Stimulated activated CD4-positive, alpha-beta T cell treated with anti-CD3 and anti-CD28 coated beads, Interleukin-1b, Interleukin-23, amount 100 ng/mL, for 48 hours (primary cell): ENCODE measurements around the gene RUFY4.

Source experiments
- DNase-seq: peaks from one replicate; pipeline ENCODE4 v3.0.0-alpha.2; 2020

The RUFY4 gene

DNA sequence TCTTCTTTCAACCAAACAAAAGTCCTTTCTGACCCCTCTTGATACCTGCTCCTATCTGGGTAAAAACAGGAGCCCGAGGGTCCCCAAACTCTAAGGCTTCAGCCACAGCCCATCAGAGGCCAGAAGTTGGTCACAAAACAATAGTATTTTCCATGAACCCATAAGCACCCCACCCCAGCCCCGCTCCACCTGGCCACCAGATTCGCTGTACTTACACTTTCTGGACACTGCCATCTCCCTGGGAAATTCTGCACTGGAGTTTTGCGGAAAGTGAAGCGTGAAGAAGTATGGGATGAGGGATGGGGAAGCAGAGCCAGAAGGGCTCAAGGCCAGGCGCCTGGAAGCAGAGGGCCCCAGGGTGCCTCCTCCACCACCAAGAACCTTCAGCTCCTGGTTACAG, 5.2 kb upstream of the RUFY4 start:
- no peak for DNase-seq

DNA sequence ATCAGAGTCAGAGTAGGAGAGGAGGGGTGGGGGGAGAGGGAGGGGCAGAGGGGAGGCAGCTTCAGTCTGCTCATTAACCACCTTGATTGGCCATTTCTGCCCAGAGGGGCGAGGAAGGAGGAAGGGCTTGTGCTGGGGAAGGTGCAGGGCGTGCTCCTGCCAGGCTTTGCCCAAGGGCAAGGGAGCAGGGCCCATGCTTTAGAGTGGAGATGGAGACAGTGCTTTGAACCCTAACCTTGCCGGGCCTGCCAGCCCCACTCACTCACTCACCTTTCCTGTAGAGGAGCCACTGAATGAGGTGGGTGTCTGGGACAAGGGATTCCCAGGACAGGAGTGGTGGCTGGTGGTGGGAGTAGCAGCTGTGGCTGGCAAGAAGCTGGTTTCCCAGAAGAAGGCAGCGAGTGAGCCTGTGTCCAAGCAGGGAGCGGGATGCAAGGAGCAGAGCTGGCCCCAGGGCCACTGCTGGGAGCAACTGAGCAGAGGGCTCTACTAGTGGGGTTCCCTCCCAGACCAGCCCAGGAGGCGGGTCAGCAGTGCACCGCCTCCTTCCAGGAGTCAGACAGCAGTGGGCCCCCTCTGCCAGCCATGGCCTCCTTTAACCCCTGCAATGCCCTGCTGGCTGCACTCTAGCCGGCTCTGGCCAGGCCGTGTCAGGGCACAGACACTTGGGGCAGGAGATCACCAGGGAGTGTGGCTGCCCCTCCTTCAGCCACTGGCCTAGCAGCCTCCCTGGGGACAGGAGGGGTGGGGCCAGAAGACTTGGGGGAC, 3.6 kb upstream of the RUFY4 start:
- DNase-seq, result no peak

DNA sequence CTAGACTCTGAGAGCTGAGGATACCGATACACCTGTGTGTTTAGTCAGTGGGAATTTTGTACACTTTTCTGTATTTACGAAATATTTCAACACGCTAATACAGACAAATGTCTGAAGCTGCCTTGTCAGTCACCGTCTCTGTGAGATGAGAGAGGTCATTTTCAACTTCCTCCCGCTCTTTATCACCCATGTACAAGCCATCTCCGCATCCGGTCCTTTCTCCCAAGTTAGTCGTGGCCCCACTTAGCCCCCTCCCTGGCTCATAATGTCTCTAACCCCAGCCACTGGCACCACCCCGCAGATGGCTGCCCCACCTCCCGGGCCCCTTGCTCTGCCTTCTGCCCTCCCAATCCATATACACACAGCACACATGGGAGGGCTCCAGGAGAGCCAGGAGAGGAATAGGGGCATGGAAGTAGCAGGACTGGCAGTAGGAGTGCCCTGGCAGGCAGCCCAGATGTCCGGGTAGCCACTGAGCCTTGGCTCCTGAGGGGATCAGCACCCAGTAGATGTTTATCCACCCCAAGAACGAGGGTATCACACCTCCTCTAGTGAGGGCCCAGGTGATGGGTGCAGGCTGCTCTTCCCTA, 2.0 kb upstream of the RUFY4 start:
- no peak for DNase-seq

DNA sequence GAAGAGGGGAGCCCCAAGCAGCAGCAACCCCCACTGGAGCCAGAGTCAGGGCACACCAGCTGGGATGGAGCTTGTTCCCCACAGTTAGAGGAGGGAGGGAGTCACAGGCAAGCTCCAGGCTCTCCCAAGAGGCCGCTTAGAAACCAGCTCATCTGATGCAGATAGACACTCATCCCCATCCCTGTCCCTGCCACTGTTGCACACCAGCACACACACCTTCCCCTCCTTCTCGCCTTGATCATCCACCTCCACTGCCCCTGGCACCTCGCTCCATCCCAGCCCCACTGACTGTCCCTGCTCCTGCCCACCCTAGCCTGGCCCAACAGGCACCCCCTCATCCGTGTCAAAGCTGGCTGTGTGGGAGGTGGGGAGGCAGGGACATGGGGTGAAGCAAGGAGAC, 1.5 kb upstream of the RUFY4 start:
- no peak for DNase-seq

DNA sequence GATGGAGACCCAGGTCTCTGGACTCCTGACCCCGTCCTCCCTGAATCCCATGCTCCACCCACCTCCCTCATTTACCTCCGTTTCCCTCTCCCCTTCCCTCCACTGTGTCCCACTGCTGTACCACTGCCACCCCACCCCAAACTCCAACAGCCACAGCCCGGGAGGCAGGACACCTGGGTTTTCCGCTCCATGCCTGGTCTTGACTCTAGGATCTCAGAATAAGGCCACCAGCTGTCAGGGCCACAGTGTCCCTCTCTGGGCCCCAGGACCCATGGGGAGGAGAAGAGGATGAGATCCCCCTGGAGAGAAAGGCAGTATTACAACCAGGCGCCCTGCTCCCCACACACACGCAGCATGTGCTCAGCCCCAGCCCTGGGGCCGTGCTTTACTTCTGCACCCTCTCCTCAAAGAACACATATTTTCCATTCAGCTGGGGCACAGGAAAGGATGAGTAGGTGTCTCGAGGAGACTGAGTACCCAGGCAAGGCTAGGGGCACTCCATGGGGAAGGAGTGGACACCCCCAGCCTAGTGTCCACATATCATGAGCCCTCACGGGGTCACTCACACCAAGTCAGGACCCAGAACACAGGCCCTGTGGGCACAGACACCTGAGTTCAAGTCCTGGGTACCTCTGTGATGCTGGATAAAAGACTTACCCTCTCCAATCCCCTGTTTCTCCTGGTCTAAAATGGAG, 700 bp downstream of the RUFY4 start:
- DNase-seq, result no peak

DNA sequence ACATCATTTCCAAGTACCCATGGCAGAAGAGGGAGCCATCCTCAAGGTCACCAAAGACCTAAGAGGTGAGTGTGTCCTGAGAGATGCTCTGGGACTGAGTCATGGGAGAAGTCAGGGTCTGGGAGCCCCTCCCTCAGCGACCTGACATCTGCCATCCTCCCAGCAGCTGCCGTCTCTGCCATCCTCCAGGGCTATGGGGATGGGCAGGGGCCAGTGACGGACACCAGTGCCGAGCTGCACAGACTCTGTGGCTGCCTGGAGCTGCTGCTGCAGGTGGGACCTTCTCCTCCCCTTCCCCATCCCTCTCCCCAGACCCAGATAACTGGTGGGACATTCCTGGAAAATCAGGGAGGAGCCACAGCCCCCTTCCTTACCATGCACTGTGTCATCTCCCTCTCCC, 1.5 kb downstream of the RUFY4 start:
- no peak for DNase-seq

DNA sequence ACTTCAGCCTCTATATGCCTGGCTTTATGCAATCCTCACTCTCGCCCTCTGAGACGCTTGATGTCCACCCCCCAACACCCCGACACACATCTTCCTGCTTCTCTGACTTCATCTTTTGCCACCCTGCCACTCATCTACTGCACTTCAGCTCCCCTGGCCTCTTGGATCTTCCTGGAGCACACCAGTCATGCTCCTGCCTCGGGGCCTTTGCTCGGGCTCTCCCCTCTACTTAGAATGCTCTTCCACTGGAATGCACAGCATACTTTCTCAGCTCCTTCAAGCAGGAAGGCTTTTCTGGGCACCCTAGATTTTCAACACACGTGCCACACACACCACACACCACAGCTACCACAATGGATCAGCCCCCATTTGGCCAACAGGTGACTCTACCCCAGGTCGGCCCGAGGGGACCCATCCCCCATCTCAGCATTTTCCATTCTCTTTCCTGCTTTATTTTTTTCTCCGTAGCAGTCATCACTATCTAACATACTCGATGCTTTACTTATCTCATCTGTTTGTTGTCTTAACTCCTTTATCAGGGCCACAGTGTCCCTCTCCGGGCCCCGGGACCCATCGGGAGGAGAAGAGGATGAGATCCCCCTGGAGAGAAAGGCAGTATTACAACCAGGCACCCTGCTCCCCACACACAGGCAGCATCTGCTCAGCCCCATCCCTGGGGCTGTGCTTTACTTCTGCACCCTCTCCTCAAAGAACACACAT, 2.3 kb downstream of the RUFY4 start:
- DNase-seq, result no peak

DNA sequence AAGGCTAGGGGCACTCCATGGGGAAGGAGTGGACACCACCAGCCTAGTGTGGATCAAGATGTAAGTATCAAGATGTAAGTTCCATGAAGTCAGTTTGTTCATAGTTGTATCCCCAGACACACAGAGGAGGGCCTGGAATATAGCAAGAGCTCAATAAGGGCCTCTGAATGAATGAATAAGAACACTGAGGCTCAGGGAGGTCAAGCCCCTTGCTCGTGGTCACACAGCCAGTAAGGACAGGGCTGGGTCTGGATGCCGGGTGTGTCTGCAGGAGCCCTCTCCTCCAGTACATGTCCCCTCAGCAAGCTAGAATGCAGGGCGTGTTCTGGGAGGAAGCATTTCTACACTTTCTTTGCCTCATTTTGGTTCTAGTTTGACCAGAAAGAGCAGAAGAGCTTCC, 2.9 kb downstream of the RUFY4 start:
- no peak for DNase-seq

DNA sequence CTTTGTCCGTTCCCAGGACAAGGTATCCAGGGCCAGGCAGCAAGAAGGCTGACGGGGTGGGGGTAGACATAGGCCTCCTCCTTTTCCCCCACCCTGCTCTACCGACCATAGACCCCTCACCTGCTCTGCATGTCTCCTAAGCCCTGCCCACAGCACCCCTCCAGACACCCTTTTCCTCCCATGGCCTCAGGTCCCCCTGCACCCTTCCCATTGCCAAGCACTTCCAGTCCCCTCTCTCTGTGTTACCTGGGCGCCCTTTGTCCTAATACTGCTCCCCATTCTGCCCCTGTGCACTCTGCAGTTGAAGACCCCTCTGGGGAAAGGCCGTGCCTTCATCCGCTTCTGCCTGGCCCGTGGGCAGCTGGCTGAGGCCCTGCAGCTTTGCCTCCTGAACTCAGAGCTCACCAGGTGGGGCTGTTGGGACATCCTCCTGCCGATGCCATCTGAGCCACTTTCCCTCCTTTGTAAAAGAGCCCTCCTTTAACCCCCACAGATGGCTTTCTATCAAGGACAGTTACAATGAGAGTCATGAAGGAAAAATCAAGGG, 3.5 kb downstream of the RUFY4 start:
- no peak for DNase-seq

DNA sequence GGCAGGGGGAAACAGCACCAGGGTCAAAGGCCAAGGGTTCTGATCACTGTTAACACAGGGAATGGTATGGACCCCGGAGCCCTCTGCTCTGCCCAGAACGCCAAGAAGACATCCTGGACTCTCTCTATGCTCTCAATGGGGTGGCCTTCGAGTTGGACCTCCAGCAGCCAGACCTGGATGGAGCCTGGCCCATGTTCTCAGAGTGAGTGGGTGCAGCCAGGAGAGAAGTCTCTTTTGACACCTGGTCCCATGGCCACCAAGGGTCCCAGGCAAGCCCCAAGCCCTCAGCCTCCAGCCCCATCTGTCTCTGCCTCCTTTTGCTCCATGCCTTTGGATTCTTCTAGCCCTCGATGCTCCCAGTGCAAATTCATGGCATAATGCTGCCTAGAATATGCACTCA, 4.1 kb downstream of the RUFY4 start:
- DNase-seq, result no peak

DNA sequence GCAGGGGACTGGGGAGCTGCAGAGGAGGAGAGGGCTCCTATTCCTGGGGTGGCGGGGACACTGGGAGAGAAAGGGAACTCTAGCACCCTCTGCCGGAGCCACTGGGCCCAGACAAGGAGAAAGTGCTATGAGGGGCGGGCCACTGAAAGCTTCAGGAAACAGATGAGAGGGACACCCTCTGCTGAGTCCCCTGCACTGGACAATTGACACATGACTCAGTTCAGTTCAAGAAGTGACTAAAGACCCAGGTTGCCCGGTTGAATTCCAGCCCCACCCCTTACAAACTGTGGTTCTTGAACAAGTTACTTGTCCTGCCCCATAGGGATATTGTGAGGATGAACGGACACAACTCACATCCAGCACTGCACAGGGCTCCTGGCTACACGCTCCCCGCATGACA, 5.0 kb downstream of the RUFY4 start:
- peak; percentile 14 for DNase-seq

DNA sequence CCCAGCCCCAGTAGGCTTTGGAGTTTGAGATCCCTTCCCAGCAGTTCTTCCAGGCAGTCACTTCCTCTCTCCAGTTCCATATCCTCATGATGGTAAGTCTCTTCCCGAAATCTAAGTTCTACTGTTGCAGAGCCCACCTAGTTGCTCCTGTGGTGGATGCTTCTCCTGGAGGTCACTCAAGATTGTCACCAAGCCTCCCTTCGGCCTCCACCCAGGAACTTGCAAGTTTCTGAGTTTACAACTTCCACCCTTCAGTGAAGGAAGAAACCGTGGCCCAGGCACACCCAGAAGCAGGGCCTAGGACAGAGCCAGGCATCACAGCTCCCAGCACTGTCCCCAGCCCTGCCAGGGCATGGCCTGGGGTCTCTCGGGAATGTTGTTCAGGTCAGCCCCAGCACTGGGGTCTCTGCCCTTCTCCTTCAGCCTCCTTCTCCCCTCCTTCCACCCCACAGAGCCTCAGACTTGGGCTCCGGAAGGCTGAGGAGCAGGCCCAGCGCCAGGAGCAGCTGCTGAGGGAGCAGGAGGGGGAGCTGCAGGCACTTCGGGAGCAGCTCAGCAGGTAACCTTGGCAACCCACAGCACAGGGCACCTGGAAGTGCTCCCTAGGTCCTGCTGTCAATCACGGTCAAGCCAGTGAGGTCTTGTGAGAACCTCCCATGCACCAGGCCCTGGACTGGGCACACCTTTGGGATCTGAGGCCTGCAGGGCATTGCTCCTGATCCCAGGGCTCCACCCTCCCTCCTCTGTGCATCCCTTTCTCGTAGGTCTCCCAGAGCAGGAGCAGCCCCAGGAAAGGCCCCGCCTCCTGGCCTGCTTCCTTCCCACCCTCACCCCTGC, 7.1 kb downstream of the RUFY4 start:
- DNase-seq, result no peak

DNA sequence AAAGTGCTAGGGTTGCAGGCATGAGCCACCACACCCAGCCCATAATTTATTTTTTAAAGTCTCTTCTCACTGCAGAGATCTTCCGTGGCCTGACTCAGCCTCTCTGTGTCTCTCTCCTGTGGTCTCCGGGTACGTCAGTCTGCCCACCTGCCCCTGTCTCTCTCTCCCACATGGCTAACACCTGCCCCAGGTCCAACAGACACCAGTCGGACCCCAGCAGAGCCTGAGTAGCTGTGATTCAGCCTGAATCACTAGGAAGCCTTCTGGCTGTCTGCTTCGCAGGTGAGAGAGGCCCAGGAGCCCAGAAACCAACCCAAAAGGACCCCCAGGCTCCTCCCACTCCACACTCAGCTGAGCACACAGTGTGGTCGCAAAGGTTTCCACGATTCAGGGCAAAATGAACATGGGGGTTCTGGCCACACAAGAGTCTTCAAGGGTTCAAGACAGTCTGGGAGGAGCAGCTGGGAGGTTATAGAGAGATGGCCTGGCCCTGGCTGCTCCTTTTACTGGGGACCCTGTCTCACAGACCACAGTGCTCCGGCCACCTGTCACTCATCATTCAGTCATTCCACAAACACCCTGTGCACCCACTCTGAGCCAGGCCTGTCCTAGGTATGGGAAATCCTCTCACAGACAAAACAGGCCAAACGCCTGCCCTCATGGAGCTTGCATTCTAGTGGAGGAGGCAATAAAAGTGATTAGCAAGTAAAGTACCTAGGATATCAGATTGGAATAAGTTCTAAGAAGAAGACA, 8.6 kb downstream of the RUFY4 start:
- DNase-seq, result no peak

DNA sequence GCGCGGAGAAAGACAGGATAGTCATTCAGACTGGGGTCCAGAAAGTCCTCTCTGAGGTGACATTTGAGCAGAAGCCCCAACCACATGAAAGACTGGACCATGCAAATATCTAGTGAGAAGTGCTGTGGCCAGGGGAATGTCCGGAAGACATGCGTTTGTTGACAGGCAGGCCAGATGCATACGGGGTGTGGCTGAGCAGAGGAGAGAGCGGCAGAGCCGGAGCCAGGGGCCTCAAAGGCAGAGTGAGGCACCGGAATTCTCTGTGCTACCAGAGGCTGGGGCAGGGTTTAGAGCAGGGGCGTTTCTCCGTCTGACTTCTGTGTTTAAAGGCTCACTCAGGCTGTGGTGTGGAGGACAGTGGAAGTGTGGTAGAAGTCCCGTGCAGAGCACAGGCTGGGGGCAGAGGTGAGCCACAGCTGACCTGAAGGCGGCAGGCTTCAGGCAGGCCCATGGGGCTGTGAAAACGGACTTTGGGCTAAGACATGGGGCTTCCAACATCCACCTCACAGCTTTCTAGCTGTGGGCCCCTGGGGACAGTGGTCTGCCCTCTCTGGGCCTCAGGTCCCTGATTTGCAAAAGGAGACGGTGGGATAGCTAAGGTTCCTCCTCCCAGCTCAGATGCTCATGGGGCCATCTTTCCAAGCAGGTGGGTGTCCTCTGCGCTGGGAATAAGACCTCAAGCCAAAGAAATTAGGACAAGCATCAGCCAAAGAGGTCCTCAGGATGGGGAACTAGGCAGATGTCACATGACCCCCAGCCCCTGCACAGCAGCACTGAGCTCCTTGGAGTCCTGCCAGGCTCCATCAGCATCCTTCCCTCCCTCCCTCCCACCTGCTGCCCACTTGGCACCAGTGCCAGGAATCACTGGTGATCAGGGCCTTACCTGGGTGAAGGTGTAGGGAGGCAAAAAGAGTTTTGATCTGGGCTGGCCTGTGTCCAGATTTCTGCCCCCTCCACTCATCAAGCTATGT, 11.2 kb downstream of the RUFY4 start:
- DNase-seq, result no peak

DNA sequence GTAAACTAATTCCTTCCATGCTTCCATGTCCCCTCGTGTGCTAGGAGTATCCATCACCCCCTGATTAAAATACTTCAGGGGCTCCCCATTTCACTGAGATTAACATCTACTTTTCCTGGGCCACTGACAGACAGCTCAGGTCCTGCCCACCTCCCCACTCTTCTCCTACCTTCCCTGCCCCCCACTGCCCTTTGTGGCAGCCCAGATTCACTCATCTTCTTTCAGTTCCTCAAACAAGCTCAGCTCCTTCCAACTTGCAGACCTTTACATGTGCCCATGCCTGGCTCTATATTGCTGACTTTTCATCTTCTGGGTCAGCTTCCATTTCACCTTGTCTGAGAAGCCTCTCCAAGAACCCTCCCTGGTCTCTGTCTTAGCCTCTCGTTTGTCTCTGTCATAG, 12.0 kb downstream of the RUFY4 start:
- no peak for DNase-seq

DNA sequence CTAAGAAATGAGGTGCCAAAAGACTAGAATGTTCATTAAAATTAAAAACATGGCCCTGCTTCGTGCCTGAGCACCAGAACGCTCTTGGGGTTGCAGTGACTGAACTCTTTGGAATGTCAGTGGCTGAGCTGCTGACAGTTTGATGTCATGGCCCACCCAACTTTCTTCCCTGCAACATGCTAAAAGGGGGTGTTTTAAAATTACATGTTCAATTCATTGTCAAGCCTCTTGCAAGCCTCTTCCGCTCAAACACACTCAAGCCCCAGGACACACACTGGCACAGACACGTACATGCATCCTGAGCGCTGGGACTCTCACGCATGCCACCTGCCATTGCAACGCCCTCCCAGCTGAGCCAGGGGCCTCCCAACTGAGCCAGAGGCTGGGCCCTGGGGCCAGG, 12.6 kb downstream of the RUFY4 start:
- DNase-seq, result no peak

DNA sequence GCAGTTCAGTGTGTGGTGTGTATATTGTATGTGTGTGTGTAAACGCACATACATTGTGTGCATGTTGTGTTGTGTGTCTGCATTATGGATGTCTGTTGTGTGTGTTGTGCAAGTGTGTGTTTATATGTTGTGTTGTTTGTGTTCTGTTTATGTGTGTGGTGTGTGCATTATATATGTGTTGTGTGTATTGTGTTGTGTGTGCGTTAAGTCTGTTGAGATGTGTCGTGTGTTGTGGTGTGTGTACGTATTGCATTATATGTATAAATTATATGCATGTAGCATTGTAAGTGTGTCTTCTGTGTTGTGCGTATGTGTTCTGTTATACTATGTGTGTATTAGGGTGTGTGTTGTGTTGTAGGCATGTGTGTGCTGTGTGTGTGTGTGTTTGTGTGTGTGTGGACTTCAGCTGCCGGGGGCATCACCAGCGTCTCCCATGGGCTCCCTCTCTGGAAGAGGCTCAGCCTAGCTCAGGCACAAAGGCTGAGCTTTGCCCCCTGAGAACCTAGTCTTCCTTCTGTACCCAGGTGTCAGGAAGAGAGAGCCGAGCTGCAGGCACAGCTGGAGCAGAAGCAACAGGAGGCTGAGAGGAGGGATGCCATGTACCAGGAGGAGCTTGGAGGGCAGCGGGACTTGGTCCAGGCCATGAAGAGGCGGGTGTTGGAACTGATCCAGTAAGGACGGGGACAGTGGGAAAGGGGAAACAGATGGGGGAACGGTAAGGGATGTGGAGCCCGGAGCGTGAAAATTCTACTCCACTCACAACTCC, 13.7 kb downstream of the RUFY4 start:
- DNase-seq, result no peak

DNA sequence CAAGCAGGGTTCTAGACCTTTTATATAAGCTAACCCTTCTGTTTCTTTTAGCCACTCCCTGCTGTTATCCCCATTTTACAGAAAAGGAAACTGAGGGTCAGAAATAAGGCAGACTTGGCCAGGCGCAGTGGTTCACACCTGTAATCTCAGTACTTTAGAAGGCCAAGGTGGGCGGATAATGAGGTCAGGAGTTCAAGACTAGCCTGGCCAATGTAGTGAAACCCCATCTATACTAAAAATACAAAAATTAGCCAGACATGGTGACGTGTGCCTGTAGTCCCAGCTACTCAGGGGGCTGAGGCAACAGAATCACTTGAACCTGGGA, 14.3 kb downstream of the RUFY4 start:
- no peak for DNase-seq

DNA sequence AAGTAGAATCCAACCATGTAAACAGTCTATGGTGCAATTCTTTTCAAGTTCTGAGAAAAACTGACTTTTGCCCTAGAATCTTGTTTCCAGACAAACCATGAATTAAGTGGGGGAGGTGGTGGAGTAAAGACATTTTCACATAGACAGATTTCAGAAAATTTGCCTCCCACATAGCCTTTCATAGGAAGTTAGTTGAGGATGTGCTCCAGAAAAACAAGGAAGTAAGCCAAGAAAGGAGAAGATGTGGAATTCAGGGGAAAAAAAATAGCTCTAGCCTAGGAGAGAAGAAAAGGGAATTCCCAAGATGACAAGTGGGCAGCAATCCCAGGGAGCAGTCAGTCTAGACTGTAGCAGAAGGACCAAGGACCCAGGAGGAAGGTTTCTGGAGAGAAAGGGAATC, 17.4 kb downstream of the RUFY4 start:
- DNase-seq, result no peak

DNA sequence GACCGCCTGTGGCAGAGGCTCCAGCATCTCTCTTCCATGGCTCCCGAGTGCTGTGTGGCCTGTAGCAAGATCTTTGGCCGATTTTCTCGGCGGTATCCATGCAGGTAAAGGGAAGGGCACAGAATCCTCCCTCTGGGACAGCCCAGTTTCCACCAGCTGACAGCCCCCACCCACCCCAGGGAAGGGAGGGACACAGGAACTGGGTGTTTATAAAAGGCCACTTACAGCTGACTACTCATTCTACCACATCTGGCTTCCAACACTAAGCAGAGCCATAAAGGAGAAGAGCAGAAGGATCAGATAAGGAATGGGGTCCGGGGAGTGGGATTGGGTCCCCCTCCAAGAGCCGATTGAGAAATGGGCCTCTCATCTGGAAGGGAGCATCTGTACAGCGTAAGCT, 20.2 kb downstream of the RUFY4 start:
- no peak for DNase-seq
